H1 (cell line): Measurements from ENCODE around the gene C6orf120.

Experiments used
- ATF3 ChIP-seq: IDR thresholded peaks from 2 replicates; pipeline ENCODE4 v1.6.1; 2011; ENCODE audit warnings: low read depth, mild to moderate bottlenecking, low read length; ENCODE audit not compliant: insufficient read depth
- CHD1 ChIP-seq: IDR thresholded peaks from 2 replicates; pipeline ENCODE4 v1.6.1; 2012; ENCODE audit warnings: low read depth, low read length, improper control_type of control experiment
- CTCF ChIP-seq, 3 experiments: IDR thresholded peaks; 1 replicate in 2 of 3; 2 replicates in 1 of 3; pipeline versions ENCODE4 v1.5.1 to v1.6.1; 2011; ENCODE audit warnings: low read length in 3 of 3, mild to moderate bottlenecking in 3 of 3, inconsistent platforms in 2 of 3, low read depth in 1 of 3, moderate library complexity in 1 of 3; ENCODE audit not compliant: insufficient read depth in 1 of 3; ENCODE audit errors: control extremely low read depth in 1 of 3
- HDAC2 ChIP-seq, 2 experiments: fragments of 300-600 bp in 1 of 2; sonication (generic) in 1 of 2; IDR thresholded peaks; 2 replicates each; pipeline ENCODE4 v1.6.1; 2011 to 2012; ENCODE audit warnings: low read depth in 2 of 2, low read length in 2 of 2, mild to moderate bottlenecking in 2 of 2, moderate library complexity in 2 of 2, borderline replicate concordance in 1 of 2, inconsistent platforms in 1 of 2
- POLR2A ChIP-seq, 2 experiments: IDR thresholded peaks; 1 replicate in 1 of 2; 2 replicates in 1 of 2; pipeline ENCODE4 v1.6.1; 2011; ENCODE audit warnings: low read depth in 2 of 2, low read length in 2 of 2, mild to moderate bottlenecking in 2 of 2; ENCODE audit errors: control extremely low read depth in 1 of 2
- RAD21 ChIP-seq, 2 experiments: IDR thresholded peaks in 1 of 2; conservative IDR thresholded peaks in 1 of 2; 2 replicates each; pipeline ENCODE4 v1.6.1; 2011; ENCODE audit warnings: low read depth in 2 of 2, low read length in 2 of 2, improper control_type of control experiment in 1 of 2, inconsistent platforms in 1 of 2, mild to moderate bottlenecking in 1 of 2, moderate library complexity in 1 of 2
- RFX5 ChIP-seq: IDR thresholded peaks from 2 replicates; pipeline ENCODE4 v1.6.1; 2011; ENCODE audit warnings: low read depth, low read length, improper control_type of control experiment, borderline replicate concordance
- SP1 ChIP-seq: IDR thresholded peaks from 2 replicates; pipeline ENCODE4 v1.6.1; 2011; ENCODE audit warnings: low read depth, low read length
- USF2 ChIP-seq: IDR thresholded peaks from 2 replicates; pipeline ENCODE4 v1.6.1; 2011; ENCODE audit warnings: low read length, improper control_type of control experiment

GRCh38 chr6:169660751-169661390, 41.1 kb upstream of the C6orf120 start:
- TF ChIP-seq RFX5: no peak
- no peak for TF ChIP-seq CTCF (IDR thresholded peaks at IDR 0.05; ENCODE audit: control extremely low read depth in 1 of 3, insufficient read depth in 1 of 3, low read depth in 1 of 3, low read length in 3 of 3)
- no peak for TF ChIP-seq POLR2A (IDR thresholded peaks at IDR 0.05; ENCODE audit: control extremely low read depth in 1 of 2, low read depth in 2 of 2, low read length in 2 of 2)
- no peak for TF ChIP-seq SP1
- no peak for TF ChIP-seq CHD1
- TF ChIP-seq USF2: no peak
- TF ChIP-seq HDAC2 (IDR thresholded peaks at IDR 0.05; ENCODE audit: borderline replicate concordance in 1 of 2, low read depth in 2 of 2, low read length in 2 of 2): no peak
- no peak for TF ChIP-seq RAD21 (IDR thresholded peaks at IDR 0.05 in 1 of 2, conservative IDR thresholded peaks at IDR 0.05 in 1 of 2; ENCODE audit: low read depth in 2 of 2, low read length in 2 of 2)
- no peak for TF ChIP-seq ATF3
